Right atrium auricular region (tissue), 2 donors: ENCODE data around the gene CMTM8. TPM values are rescaled to one million over a fixed set of nuclear protein-coding genes. Genes with fewer than 3 reads are reported as not detected.

Experiments used
- DNase-seq: peaks from one replicate; pipeline ENCODE4 v3.0.0-alpha.2; 2019; ENCODE audit warnings: low spot score
- H3K27ac ChIP-seq, 2 donors: fragments of 200-600 bp; sonication (generic); 1 replicate in 1 of 2; 2 replicates in 1 of 2; pipeline ENCODE4 v1.5.1; 2016 to 2019
- H3K27me3 ChIP-seq, 2 donors: fragments of 200-600 bp; sonication (generic); one replicate each; pipeline versions ENCODE4 v1.5.1 to v1.6.0; 2017 to 2019
- H3K36me3 ChIP-seq: fragments of 200-600 bp; sonication (generic); one replicate; pipeline ENCODE4 v1.5.1; 2016
- H3K4me1 ChIP-seq, 2 donors: fragments of 200-600 bp; sonication (generic); one replicate each; pipeline versions ENCODE4 v1.5.1 to v1.6.0; 2017 to 2019
- H3K4me3 ChIP-seq, 2 donors: fragments of 200-600 bp; sonication (generic); 1 replicate in 1 of 2; 2 replicates in 1 of 2; pipeline ENCODE4 v1.5.1; 2017 to 2019; ENCODE audit warnings: mild to moderate bottlenecking in 1 of 2, moderate library complexity in 1 of 2
- H3K9me3 ChIP-seq, 2 donors: fragments of 200-600 bp; sonication (generic); one replicate each; pipeline ENCODE4 v1.5.1; 2019
- total RNA-seq, 2 donors: library from RNA; depleted of rRNA; stranded (reverse); fragments of >200 nt; gene quantifications; one replicate each; pipeline ENCODE4 v1.1.0, GENCODE V29; 2016
- TF ChIP-seq, protein P1 (sequence below), 2 donors: fragments of 200-600 bp; sonication (generic); IDR thresholded peaks; one replicate each; pipeline ENCODE4 v1.5.1; 2019; ENCODE audit warnings: antibody characterized with exemption in 2 of 2

The CMTM8 gene
- total RNA-seq, 2 donors from 2014 or later, result 3.1 to 7.1 TPM

DNA sequence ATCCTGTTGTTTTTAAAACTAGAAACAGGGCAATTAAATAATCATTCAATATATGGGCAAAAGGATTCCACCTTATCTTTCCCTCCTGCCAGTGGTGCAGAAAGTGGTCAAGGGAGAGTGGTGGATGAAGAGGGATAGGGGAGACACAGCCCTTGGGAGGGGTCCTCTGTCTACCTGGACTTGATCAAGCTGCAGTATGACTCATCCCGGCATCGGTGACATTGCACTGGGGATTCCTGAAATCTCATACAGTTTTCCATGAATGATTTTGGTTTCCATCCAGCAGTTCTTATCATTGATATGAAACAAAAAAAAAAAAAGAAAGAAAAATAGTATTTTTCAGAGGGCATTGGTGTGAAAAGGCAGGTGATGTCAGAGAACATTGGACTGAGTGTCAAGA lies 62.9 kb downstream of the CMTM8 start:
- peaks cover 0 to 21% of the 10 kb centered on the region in 2 donors for H3K4me1 ChIP-seq
- H3K27ac ChIP-seq, result no peak overlapping the region
- DNase-seq, result no peak
- TF ChIP-seq, protein P1, sequence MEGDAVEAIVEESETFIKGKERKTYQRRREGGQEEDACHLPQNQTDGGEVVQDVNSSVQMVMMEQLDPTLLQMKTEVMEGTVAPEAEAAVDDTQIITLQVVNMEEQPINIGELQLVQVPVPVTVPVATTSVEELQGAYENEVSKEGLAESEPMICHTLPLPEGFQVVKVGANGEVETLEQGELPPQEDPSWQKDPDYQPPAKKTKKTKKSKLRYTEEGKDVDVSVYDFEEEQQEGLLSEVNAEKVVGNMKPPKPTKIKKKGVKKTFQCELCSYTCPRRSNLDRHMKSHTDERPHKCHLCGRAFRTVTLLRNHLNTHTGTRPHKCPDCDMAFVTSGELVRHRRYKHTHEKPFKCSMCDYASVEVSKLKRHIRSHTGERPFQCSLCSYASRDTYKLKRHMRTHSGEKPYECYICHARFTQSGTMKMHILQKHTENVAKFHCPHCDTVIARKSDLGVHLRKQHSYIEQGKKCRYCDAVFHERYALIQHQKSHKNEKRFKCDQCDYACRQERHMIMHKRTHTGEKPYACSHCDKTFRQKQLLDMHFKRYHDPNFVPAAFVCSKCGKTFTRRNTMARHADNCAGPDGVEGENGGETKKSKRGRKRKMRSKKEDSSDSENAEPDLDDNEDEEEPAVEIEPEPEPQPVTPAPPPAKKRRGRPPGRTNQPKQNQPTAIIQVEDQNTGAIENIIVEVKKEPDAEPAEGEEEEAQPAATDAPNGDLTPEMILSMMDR (IDR thresholded peaks at IDR 0.05), result no peak
- no peaks in the 10 kb centered on the region for H3K36me3 ChIP-seq
- H3K9me3 ChIP-seq, result no peaks in the 10 kb centered on the region
- no peaks in the 10 kb centered on the region for H3K27me3 ChIP-seq
- no peak overlapping the region for H3K4me3 ChIP-seq

DNA sequence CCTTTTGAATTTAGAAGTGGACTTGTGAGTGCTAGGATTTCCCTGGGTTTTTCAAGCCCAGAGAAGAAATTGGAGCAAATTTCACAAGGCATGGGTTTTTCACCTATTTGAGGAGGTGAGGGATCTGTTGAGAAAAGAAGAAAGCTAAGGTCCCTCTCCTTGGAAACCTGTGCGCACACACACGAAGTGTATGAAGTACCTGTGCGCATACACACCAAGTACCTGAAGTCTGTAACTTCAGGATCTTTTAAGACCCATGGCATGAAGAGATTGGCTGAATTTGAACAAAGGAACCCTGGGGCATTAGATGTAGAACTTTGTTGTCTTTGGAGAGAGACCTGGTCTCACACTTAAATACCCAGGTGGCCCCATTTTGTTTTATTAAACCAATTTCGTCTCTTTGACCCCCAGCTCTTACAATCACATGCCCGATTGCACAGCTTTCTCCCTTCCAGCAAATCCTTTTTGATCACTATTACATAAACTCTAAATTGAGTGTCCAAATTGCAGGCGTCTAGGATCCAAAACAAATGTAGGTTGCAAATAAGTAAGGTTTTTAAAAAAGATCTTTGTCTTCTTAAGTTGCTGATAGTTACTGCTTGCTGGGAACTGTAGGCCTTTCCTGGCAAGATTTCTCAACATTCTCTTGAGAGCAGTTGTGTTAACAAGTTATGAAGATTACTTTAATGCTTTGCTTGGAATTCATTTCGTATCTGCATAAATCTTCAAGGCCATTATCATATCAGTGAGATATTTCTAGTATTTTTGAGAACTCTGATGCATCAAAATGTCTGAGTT lies 64.3 kb downstream of the CMTM8 start:
- Histone ChIP-seq H3K4me3 (no peak overlapping the region), H3K4me1 (peaks cover 0 to 21% of the 10 kb centered on the region in 2 donors), H3K36me3 (no peaks in the 10 kb centered on the region), H3K27me3 (no peaks in the 10 kb centered on the region), H3K27ac (no peak overlapping the region), H3K9me3 (no peaks in the 10 kb centered on the region)
- DNase-seq, result no peak
- TF ChIP-seq, protein P1 (IDR thresholded peaks at IDR 0.05), result no peak

DNA sequence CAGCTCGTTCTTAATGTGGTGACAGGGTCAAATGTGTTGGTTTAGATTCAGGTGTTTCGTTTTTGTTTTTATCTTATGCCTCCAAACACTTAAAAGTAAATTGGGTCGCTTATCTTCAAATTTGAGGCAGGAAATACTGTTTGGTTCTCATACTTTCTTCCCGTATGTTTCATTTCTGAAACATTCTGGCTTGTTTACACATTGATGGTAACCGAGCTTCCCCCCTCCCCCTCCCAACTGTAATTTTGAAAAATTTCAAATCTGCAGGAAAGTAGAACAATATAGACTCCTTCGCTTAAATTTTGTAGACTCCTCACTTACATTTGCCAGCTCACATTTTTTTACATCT lies 64.9 kb downstream of the CMTM8 start:
- TF ChIP-seq, protein P1 (IDR thresholded peaks at IDR 0.05), result no peak
- Histone ChIP-seq H3K27me3 (no peaks in the 10 kb centered on the region), H3K9me3 (no peaks in the 10 kb centered on the region), H3K36me3 (no peaks in the 10 kb centered on the region), H3K4me1 (peaks cover 0 to 21% of the 10 kb centered on the region in 2 donors), H3K4me3 (no peak overlapping the region), H3K27ac (no peak overlapping the region)
- DNase-seq, result no peak

DNA sequence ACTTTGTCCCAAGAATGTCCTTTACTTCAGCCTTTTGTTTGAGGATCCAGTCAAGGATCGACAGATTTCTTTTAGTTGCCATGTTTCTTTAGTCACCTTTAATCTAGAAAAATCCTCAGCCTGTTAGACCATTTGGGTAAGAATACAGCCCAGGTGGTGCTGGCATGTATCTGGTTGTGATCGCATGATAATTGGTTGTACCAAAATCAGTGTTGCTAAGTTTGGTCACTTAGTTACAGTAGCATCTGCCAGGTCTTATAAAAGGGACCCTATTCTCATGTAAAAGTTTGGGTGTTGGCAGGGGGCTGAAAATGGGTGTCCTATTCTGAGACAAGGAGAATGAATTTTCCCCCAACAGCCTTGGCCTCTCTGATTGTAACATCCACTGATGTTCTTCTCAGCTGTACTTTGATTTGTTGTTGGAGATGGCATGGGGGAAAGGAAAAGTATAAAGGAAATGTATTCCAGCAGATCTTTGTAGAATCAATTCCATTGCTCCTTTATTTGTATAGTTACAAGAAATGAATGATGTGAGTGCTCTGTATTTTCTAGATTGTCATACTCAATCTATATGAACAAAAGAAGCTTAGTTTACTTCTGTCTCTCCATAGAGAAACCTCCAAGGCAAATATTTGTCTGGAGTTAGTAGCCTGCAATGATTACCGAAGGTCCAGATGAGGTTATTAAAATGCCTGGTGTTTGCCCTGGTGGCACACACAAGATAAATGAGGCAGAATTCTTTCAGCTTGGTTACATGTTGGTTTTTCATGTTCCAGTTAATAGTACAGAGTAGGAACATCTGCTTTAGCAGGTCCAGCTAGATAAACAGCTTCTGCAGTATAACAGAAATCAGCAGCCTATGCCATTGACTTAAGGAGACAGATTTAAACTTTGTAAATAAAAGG lies 65.7 kb downstream of the CMTM8 start:
- DNase-seq, result no peak
- H3K27ac ChIP-seq, result no peak overlapping the region

DNA sequence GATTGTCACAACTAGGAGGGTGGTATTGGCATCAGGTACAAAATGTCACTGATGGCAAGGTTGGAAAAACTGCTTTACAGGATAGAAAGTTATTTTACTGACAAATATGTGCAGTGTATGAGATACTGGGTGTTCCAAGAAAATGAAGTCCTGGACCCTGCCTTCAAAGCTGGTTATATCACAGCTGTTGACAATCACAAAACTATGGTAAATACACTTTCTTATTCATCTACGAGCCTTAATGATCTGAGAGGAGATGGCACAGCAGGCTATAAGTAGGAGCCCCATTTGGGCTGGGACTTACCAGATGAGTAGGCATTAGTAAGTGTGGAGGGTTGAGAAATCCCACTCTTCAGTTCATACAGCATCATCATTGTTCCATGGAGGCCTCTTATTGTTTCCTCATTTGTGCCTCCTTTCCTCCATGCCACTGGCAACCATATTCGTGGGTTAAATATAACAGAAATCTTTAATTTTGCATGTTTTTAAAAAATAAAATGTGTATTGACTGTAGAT lies 66.9 kb downstream of the CMTM8 start:
- no peaks in the 10 kb centered on the region for H3K36me3 ChIP-seq

More for the DNA sequence above, 65.7 kb downstream of the CMTM8 start:
- Histone ChIP-seq H3K9me3 (no peaks in the 10 kb centered on the region), H3K27me3 (no peaks in the 10 kb centered on the region), H3K4me1 (peaks cover 0 to 21% of the 10 kb centered on the region in 2 donors), H3K4me3 (no peak overlapping the region), H3K36me3 (no peaks in the 10 kb centered on the region)
- TF ChIP-seq, protein P1 (IDR thresholded peaks at IDR 0.05), result no peak

More for the DNA sequence above, 66.9 kb downstream of the CMTM8 start:
- H3K27me3 ChIP-seq, result no peaks in the 10 kb centered on the region
- peaks cover 0 to 21% of the 10 kb centered on the region in 2 donors for H3K4me1 ChIP-seq
- TF ChIP-seq, protein P1 (IDR thresholded peaks at IDR 0.05), result no peak
- no peak for DNase-seq
- H3K27ac ChIP-seq, result no peak overlapping the region
- H3K4me3 ChIP-seq, result no peak overlapping the region
- H3K9me3 ChIP-seq, result no peaks in the 10 kb centered on the region
